A549 (cell line): ENCODE results near the gene TNS3. TPM values are rescaled to one million over a fixed set of nuclear protein-coding genes. Genes with fewer than 3 reads are reported as not detected.

Source experiments
- ATAC-seq, 2 experiments: fragments of 200-7000 bp in 1 of 2; fragments of >200 bp in 1 of 2; cut with Nextera tagmentation in 1 of 2; cut with Tn5 transposase in 1 of 2; 3 replicates each; pipeline versions ENCODE4 v1.8.0 to v1.9.1; 2018 to 2020; ENCODE audit warnings: mild to moderate bottlenecking in 1 of 2, moderate library complexity in 1 of 2
- CTCF ChIA-PET: fragments of 300-600 bp; sonication (Branson Sonifier 250); formaldehyde crosslinking; extraction: SDS; loops from one replicate; lab custom pipeline; 2021; ENCODE audit warnings: antibody characterized with exemption, inconsistent platforms; lab: Yijun Ruan, JAX
- POLR2A ChIA-PET: fragments of 350-600 bp; formaldehyde crosslinking; extraction: SDS; loops from one replicate; lab custom pipeline; 2021; ENCODE audit warnings: antibody characterized with exemption, inconsistent platforms; lab: Yijun Ruan, JAX
- DNase-seq, 2 experiments: peaks; one replicate each; pipeline versions ENCODE4 v3.0.0 to v3.0.0-alpha.2; 2011 to 2016; ENCODE audit warnings: low read depth in 1 of 2, low spot score in 1 of 2
- FAIRE-seq: peaks from 2 replicates; lab custom pipeline; 2011; peaks lifted over from hg19 to GRCh38; lab: Jason Lieb, UNC
- H3K27ac ChIP-seq, 2 experiments: fragments of >200 bp; sonication (Bioruptor Twin); formaldehyde crosslinking; 3 replicates each; pipeline ENCODE4 v1.5.1; 2016 to 2017
- H3K4me1 ChIP-seq: fragments of >200 bp; sonication (Bioruptor Twin); formaldehyde crosslinking; 3 replicates; pipeline ENCODE4 v1.6.1; 2016
- H3K4me2 ChIP-seq: fragments of >200 bp; sonication (Bioruptor Twin); formaldehyde crosslinking; 3 replicates; pipeline ENCODE4 v1.6.1; 2016
- H3K4me3 ChIP-seq: fragments of >200 bp; sonication (Bioruptor Twin); formaldehyde crosslinking; 3 replicates; pipeline ENCODE4 v1.5.1; 2016
- H3K9me3 ChIP-seq: fragments of >200 bp; sonication (Bioruptor Twin); formaldehyde crosslinking; 3 replicates; pipeline ENCODE4 v1.6.1; 2016
- CBX8 ChIP-seq: fragments of 200-600 bp; sonication (generic); IDR thresholded peaks from 2 replicates; pipeline ENCODE4 v1.6.1; 2016
- CHD2 ChIP-seq: fragments of 150-350 bp; IDR thresholded peaks from 2 replicates; pipeline ENCODE4 v1.6.1; 2014; ENCODE audit warnings: low read length; ENCODE audit not compliant: partially characterized antibody
- CHD4 ChIP-seq: fragments of 200-600 bp; sonication (generic); IDR thresholded peaks from 2 replicates; pipeline ENCODE4 v1.6.1; 2016; ENCODE audit warnings: antibody characterized with exemption, mild to moderate bottlenecking, borderline replicate concordance
- EHMT2 ChIP-seq: fragments of 200-600 bp; sonication (generic); IDR thresholded peaks from 2 replicates; pipeline ENCODE4 v1.6.1; 2016; ENCODE audit warnings: antibody characterized with exemption, low read depth, mild to moderate bottlenecking, moderate library complexity
- ESRRA ChIP-seq: fragments of 150-350 bp; IDR thresholded peaks from 2 replicates; pipeline ENCODE4 v1.6.1; 2014; ENCODE audit warnings: mild to moderate bottlenecking, low read length, borderline replicate concordance
- FOXS1 ChIP-seq: fragments of 250-450 bp; sonication (Bioruptor Pico); IDR thresholded peaks from 2 replicates; pipeline ENCODE4 v1.5.0; 2020; ENCODE audit warnings: mild to moderate bottlenecking, moderate library complexity
- GATA3 ChIP-seq: IDR thresholded peaks from 2 replicates; pipeline ENCODE4 v1.6.1; 2012; ENCODE audit warnings: borderline replicate concordance
- HDAC2 ChIP-seq: fragments of 200-600 bp; sonication (generic); IDR thresholded peaks from 2 replicates; pipeline ENCODE4 v1.6.1; 2016
- HES2 ChIP-seq: fragments of >200 bp; sonication (Bioruptor Twin); formaldehyde crosslinking; IDR thresholded peaks from 2 replicates; pipeline ENCODE4 v1.6.1; 2016
- HOXA7 ChIP-seq: fragments of 250-450 bp; sonication (Bioruptor Pico); IDR thresholded peaks from 2 replicates; pipeline ENCODE4 v1.5.0; 2020; ENCODE audit warnings: mild to moderate bottlenecking, moderate library complexity
- HOXB5 ChIP-seq: fragments of 250-450 bp; sonication (Bioruptor Pico); IDR thresholded peaks from 2 replicates; pipeline ENCODE4 v1.5.0; 2020; ENCODE audit warnings: mild to moderate bottlenecking, moderate library complexity
- JUN ChIP-seq, 2 experiments: fragments of >200 bp; sonication (Bioruptor Twin); formaldehyde crosslinking; IDR thresholded peaks; 2 replicates in 1 of 2; 3 replicates in 1 of 2; pipeline ENCODE4 v1.6.1; 2016 to 2017
- MYC ChIP-seq: IDR thresholded peaks from 2 replicates; pipeline ENCODE4 v1.6.1; 2012; ENCODE audit warnings: mild to moderate bottlenecking, inconsistent platforms, low read length, improper control_type of control experiment, borderline replicate concordance
- NR3C1 ChIP-seq: fragments of >200 bp; sonication (Bioruptor Twin); formaldehyde crosslinking; IDR thresholded peaks from 3 replicates; pipeline ENCODE4 v1.6.1; 2017
- RAD21 ChIP-seq, 2 experiments: fragments of >200 bp in 1 of 2; sonication (Bioruptor Twin) in 1 of 2; formaldehyde crosslinking in 1 of 2; IDR thresholded peaks in 1 of 2; conservative IDR thresholded peaks in 1 of 2; 2 replicates in 1 of 2; 3 replicates in 1 of 2; pipeline ENCODE4 v1.6.1; 2012 to 2018; ENCODE audit warnings: inconsistent platforms in 1 of 2
- RFX5 ChIP-seq: fragments of 450-650 bp; IDR thresholded peaks from 2 replicates; pipeline ENCODE4 v1.7.1; 2014; ENCODE audit warnings: antibody characterized with exemption, mild to moderate bottlenecking, moderate library complexity
- WGBS: methylation state at CpG from one replicate; pipeline ENCODE4 v1.1.6; 2017; ENCODE audit errors: missing lambda C conversion rate; 5-methylcytosine and 5-hydroxymethylcytosine counted together
- polyA plus RNA-seq, 4 experiments: library from polyadenylated mRNA; depleted of rRNA in 3 of 4; stranded (reverse); fragments of >200 nt; fragmentation: RNase III in 1 of 4; extraction: RNeasy Plus Mini Kit Qiagen cat#74134 plus additional on column Dnase treatment in 1 of 4; gene quantifications; 2 replicates in 3 of 4; 3 replicates in 1 of 4; pipeline ENCODE4 v1.2.3, GENCODE V29; 2011 to 2017
- TF ChIP-seq, protein P1 (sequence below): fragments of 250-450 bp; sonication (Bioruptor Pico); IDR thresholded peaks from 2 replicates; pipeline ENCODE4 v1.5.0; 2021; ENCODE audit warnings: mild to moderate bottlenecking, moderate library complexity, borderline replicate concordance

TNS3 gene
- polyA plus RNA-seq, 2 of the 4 experiments (the other 2 are of a cell fraction): 107 to 134 TPM

DNA sequence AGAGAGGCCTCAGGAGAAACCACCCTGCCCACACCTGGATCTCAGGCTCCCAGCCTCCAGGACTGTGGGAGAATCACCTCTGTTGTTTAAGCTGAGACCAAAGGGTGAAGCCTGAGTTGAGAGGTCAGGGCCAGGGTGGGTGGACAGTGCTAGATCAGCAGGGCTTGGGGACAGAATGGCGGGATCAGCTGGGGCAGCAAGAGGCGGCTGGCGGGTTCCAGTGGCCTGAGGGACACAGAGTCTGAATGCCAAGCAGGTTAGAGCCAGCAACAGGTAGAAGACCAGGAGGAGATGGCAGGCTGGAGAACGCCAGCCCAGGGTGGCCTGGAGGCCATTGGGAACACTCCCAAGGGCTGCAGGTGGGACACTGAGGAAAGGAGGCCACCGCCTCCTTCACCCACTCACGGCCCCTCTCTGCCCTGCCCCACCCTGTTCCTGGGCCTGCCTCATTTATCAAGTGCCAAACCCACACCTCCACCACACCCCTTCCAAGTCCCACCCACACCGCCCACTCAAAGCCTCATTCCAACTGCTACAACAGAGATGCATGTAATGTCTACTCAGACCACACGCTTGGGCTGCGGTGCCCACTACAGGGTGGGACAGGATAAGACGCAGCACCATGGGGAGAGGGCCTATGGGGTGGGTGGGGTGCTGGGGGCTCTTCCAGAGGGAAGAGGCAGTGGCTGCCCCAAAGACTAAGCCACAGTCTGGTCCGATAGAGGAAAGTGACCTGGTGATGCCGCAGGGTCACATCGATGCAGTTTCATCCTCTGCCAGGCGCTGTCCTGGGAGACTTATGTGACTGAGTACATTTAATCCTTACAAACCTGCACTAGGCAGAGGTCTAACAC is 173.9 kb downstream of the TNS3 start:
- peaks cover 59% of the 10 kb centered on the region for H3K4me1 ChIP-seq
- WGBS: 90% methylated on average over 13 of the region's 14 CpGs
- peak in 1 of 2 experiments; percentile 9; a peak in 2 of 6 replicates for ATAC-seq
- FAIRE-seq: no peak
- CTCF ChIA-PET: no interaction called here
- TF ChIP-seq JUN (IDR thresholded peaks at IDR 0.05): no peak
- TF ChIP-seq HDAC2: no peak
- no peak for TF ChIP-seq EHMT2
- TF ChIP-seq ESRRA: no peak
- TF ChIP-seq CBX8: no peak
- no peak for TF ChIP-seq RAD21 (conservative IDR thresholded peaks at IDR 0.05 in 1 of 2, IDR thresholded peaks at IDR 0.05 in 1 of 2)
- TF ChIP-seq, protein P1, sequence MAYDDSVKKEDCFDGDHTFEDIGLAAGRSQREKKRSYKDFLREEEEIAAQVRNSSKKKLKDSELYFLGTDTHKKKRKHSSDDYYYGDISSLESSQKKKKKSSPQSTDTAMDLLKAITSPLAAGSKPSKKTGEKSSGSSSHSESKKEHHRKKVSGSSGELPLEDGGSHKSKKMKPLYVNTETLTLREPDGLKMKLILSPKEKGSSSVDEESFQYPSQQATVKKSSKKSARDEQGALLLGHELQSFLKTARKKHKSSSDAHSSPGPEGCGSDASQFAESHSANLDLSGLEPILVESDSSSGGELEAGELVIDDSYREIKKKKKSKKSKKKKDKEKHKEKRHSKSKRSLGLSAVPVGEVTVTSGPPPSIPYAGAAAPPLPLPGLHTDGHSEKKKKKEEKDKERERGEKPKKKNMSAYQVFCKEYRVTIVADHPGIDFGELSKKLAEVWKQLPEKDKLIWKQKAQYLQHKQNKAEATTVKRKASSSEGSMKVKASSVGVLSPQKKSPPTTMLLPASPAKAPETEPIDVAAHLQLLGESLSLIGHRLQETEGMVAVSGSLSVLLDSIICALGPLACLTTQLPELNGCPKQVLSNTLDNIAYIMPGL: no peak
- H3K27ac ChIP-seq: peak overlapping the region in 1 of 2 experiments; percentile 20; a peak in 1 of 6 replicates
- DNase-seq: no peak
- POLR2A ChIA-PET: no interaction called here
- H3K4me3 ChIP-seq: no peak overlapping the region
- H3K4me2 ChIP-seq: no peak overlapping the region
- no peaks in the 10 kb centered on the region for H3K9me3 ChIP-seq

DNA sequence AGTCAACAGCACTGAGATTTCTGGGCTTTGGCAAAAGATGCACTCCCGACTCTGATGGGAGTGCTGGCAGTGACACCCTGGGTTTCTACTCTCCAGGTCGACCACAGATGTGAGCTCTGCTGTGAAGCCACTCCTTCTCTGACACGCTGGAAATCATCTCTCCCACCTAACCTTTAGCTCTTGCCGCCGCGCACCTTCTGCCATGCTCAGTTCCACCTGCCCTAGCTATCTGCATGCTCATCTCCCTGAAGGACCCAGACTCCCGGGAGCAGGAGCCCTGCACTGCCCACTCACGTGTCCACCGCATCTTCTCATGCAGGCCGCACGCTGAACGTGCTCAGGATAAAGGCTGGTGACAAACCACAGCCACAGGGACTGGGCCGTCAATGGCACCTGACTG is 174.8 kb downstream of the TNS3 start:
- ChIA-PET CTCF (no interaction called here), POLR2A (no interaction called here)
- DNase-seq (no peak), ATAC-seq (no peak), FAIRE-seq (no peak)
- Histone ChIP-seq H3K27ac (peak overlapping the region in 1 of 2 experiments; percentile 73; a peak in 3 of 6 replicates), H3K4me1 (peaks cover 59% of the 10 kb centered on the region), H3K4me2 (peak overlapping the region; percentile 57; the same call in 1 of the 3 replicates), H3K9me3 (no peaks in the 10 kb centered on the region), H3K4me3 (no peak overlapping the region)
- TF ChIP-seq HES2 (no peak), CHD2 (no peak), CHD4 (no peak), NR3C1 (no peak), FOXS1 (no peak), GATA3 (no peak), MYC (no peak), HDAC2 (no peak), HOXB5 (no peak), HOXA7 (CRISPR knock-in tag) (no peak)
- WGBS: 83% methylated on average over 13 of the region's 13 CpGs

GRCh38 chr7:47406801-47407129 is 175.1 kb downstream of the TNS3 start:
- WGBS: 75% methylated on average over 11 of the region's 11 CpGs
- H3K9me3 ChIP-seq: no peaks in the 10 kb centered on the region
- ChIA-PET CTCF (no interaction called here), POLR2A (no interaction called here)
- H3K4me1 ChIP-seq: peaks cover 59% of the 10 kb centered on the region
- H3K27ac ChIP-seq: peak overlapping the region; percentile 38 to 73; a peak in 4 of 6 replicates
- no peak for FAIRE-seq
- no peak for DNase-seq
- peak overlapping the region; percentile 57 for H3K4me2 ChIP-seq
- peak in 1 of 2 experiments; percentile 8; a peak in 3 of 6 replicates for ATAC-seq
- H3K4me3 ChIP-seq: no peak overlapping the region
- TF ChIP-seq JUN (IDR thresholded peaks at IDR 0.05) (0 out of 5 replicates have a peak, but pooled peaks of 1 of the 2 experiments have one; percentile 10), RFX5 (no peak)
